SIG-M5 treated with dmso at 0.1 percent for 504 hours (cell line): Measurements from ENCODE around the gene CASP4.

ENCODE experiments used
- DNase-seq: peaks from one replicate; lab custom pipeline; 2025; ENCODE audit not compliant: unreplicated experiment; lab: John Stamatoyannopoulos, UW

The CASP4 gene

DNA sequence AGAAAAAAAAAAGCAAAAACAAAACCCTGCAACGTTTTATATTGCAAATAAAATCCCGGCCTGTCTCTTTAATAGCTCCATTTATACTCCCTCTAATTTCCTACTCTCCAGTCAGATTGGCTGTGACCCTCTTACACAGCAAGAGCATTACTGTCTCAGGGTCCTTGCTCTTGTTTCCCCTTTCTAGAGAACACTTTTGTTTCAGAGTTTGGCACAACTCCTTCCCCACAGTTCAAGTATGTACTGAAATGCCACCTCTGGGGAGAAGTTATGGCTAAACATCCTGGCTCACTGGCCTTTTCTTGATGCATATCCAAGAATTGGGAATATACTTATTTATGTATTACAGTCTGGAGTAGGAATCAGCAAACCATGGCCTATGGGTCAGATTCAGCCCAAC is 72.7 kb downstream of the CASP4 start:
- DNase-seq, result no peak

- DNase-seq, result no peak
Measured at GRCh38 chr11:104893876-104894275, 74.5 kb downstream of the CASP4 start.
